ENCODE results near the gene PKNOX2.

PKNOX2 gene

DNA sequence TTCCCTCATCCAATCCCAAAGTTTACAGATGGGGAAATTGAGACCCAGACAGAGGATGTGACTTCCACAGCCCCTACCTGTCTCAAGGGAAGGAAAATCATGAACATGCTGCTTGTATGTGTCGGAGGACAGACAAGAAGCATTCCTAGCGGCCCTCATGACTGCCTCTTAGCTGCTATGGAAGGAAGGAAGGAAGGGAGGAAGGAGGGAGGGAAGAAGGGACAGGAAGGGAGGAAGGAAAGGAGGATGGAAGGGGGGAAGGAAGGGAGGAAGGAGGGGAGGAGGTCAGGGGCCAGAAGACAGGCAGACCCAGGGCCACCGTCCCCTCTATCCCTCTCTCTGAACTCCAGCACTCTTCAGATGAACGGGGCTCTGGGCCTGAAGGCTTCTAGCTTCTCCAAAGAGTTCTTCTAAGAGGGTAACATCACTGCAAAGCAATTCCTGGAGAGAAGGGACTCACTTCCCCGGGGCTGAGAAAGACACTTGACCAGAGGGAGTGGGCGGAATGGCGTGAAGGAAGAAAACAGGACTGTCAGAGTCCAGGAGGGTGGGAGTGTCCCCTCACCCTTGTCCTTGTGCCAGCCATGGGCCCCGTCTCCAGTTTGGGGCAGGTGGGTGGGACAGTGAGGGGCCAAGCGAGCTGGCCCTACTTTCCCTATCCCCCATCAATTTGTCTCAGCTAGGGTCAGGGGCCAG lies 182.2 kb downstream of the PKNOX2 start:
- Histone ChIP-seq H2AFZ (ENCODE audit: low read length) (no peak overlapping the region), H3K36me3 (replicated peaks; ENCODE audit: insufficient read depth, low read length) (no peaks in the 10 kb centered on the region), H3K9me2 (replicated peaks; ENCODE audit: insufficient read depth, low read length) (no peaks in the 10 kb centered on the region), H3K27ac (ENCODE audit: low read length) (no peak overlapping the region), H3F3A (ENCODE audit: insufficient read depth, low read length) (no peaks in the 10 kb centered on the region), H4K20me1 (ENCODE audit: insufficient read depth, low read length) (no peaks in the 10 kb centered on the region), H3K79me2 (ENCODE audit: low read length) (no peaks in the 10 kb centered on the region), H3K4me3 (ENCODE audit: low read length) (no peak overlapping the region), H3K4me2 (ENCODE audit: low read depth, low read length) (no peak overlapping the region), H3K9me3 (replicated peaks; ENCODE audit: insufficient read depth, low read length) (no peaks in the 10 kb centered on the region), H3K27me3 (replicated peaks; ENCODE audit: insufficient read depth, low read length) (peaks cover 4% of the 10 kb centered on the region; the same call in 1 of the 2 replicates), H3K4me1 (ENCODE audit: low read length) (no peaks in the 10 kb centered on the region), H3K9ac (ENCODE audit: low read length) (no peak overlapping the region)
- TF ChIP-seq, protein P1, sequence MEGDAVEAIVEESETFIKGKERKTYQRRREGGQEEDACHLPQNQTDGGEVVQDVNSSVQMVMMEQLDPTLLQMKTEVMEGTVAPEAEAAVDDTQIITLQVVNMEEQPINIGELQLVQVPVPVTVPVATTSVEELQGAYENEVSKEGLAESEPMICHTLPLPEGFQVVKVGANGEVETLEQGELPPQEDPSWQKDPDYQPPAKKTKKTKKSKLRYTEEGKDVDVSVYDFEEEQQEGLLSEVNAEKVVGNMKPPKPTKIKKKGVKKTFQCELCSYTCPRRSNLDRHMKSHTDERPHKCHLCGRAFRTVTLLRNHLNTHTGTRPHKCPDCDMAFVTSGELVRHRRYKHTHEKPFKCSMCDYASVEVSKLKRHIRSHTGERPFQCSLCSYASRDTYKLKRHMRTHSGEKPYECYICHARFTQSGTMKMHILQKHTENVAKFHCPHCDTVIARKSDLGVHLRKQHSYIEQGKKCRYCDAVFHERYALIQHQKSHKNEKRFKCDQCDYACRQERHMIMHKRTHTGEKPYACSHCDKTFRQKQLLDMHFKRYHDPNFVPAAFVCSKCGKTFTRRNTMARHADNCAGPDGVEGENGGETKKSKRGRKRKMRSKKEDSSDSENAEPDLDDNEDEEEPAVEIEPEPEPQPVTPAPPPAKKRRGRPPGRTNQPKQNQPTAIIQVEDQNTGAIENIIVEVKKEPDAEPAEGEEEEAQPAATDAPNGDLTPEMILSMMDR (IDR thresholded peaks at IDR 0.05; ENCODE audit: low read length), result no peak
- TF ChIP-seq EZH2phosphoT487 (IDR thresholded peaks at IDR 0.05; ENCODE audit: low read length) (no peak), EZH2 (optimal IDR thresholded peaks at IDR 0.05; ENCODE audit: low read depth, low read length) (no peak)
- no peak for DNase-seq

DNA sequence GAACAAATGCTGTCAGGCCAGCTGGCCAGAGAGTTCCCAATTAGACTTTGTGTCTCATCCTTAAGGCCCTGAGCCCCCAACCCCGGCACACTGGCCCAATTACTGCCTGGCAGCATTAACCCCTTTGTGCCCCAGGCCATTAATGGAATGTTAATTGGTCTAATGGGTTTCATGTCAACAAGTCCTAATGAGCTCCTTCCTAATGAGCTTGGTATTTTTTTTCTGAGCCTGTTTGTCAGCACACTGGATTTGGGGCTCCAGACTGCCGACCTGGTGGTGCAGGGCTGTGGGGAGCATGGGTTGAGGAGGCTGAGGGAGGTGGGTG lies 182.7 kb downstream of the PKNOX2 start:
- no peak overlapping the region for H3K9ac ChIP-seq (ENCODE audit: low read length)
- DNase-seq, result no peak
- H3K36me3 ChIP-seq (replicated peaks; ENCODE audit: insufficient read depth, low read length), result no peaks in the 10 kb centered on the region
- H3K9me2 ChIP-seq (replicated peaks; ENCODE audit: insufficient read depth, low read length), result no peaks in the 10 kb centered on the region
- no peaks in the 10 kb centered on the region for H3K4me1 ChIP-seq (ENCODE audit: low read length)
- no peak overlapping the region for H3K27ac ChIP-seq (ENCODE audit: low read length)
- H3F3A ChIP-seq (ENCODE audit: insufficient read depth, low read length), result no peaks in the 10 kb centered on the region
- H3K4me2 ChIP-seq (ENCODE audit: low read depth, low read length), result no peak overlapping the region
- H3K27me3 ChIP-seq (replicated peaks; ENCODE audit: insufficient read depth, low read length), result peaks cover 4% of the 10 kb centered on the region; the same call in 1 of the 2 replicates
- TF ChIP-seq EZH2 (optimal IDR thresholded peaks at IDR 0.05; ENCODE audit: low read depth, low read length), result no peak
- H3K4me3 ChIP-seq (ENCODE audit: low read length), result no peak overlapping the region
- H2AFZ ChIP-seq (ENCODE audit: low read length), result no peak overlapping the region
- H4K20me1 ChIP-seq (ENCODE audit: insufficient read depth, low read length), result no peaks in the 10 kb centered on the region
- H3K9me3 ChIP-seq (replicated peaks; ENCODE audit: insufficient read depth, low read length), result no peaks in the 10 kb centered on the region
- no peaks in the 10 kb centered on the region for H3K79me2 ChIP-seq (ENCODE audit: low read length)

DNA sequence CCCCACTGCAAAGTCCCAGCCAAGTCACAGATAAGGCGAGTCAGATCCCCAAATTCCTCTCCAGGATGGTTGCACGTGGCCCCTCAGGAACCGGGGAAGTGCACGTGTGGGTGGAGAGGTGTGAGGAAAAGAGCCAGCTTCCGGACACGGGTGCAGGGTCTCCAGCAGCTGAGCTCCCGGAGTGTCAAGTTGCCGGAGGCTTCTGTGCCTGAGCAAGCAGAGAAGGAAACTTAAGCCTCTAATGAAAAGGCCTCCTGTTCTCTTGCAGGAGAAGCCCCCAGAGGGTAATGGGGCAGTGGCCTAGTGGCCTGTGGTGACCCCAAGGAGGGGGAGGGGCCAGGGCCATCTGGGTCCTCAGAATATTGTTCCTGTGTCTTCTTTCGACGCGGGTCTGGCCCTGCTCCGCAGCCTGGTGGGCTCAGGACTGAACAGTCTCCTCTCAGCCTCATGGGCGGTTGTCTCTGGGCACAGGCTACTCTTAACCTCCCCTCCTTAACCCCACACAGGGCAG lies 183.6 kb downstream of the PKNOX2 start:
- Histone ChIP-seq H3K9ac (ENCODE audit: low read length) (no peak overlapping the region), H3K27me3 (replicated peaks; ENCODE audit: insufficient read depth, low read length) (peaks cover 4% of the 10 kb centered on the region; the same call in 1 of the 2 replicates), H3K9me2 (replicated peaks; ENCODE audit: insufficient read depth, low read length) (no peaks in the 10 kb centered on the region), H3K36me3 (replicated peaks; ENCODE audit: insufficient read depth, low read length) (no peaks in the 10 kb centered on the region), H3F3A (ENCODE audit: insufficient read depth, low read length) (no peaks in the 10 kb centered on the region), H4K20me1 (ENCODE audit: insufficient read depth, low read length) (no peaks in the 10 kb centered on the region), H3K4me3 (ENCODE audit: low read length) (no peak overlapping the region), H3K79me2 (ENCODE audit: low read length) (no peaks in the 10 kb centered on the region), H3K27ac (ENCODE audit: low read length) (no peak overlapping the region), H3K4me2 (ENCODE audit: low read depth, low read length) (no peak overlapping the region), H3K9me3 (replicated peaks; ENCODE audit: insufficient read depth, low read length) (no peaks in the 10 kb centered on the region), H3K4me1 (ENCODE audit: low read length) (no peaks in the 10 kb centered on the region), H2AFZ (ENCODE audit: low read length) (no peak overlapping the region)
- TF ChIP-seq, protein P1 (IDR thresholded peaks at IDR 0.05; ENCODE audit: low read length), result no peak
- TF ChIP-seq EZH2phosphoT487 (IDR thresholded peaks at IDR 0.05; ENCODE audit: low read length) (no peak), EZH2 (optimal IDR thresholded peaks at IDR 0.05; ENCODE audit: low read depth, low read length) (no peak)
- no peak for DNase-seq

DNA sequence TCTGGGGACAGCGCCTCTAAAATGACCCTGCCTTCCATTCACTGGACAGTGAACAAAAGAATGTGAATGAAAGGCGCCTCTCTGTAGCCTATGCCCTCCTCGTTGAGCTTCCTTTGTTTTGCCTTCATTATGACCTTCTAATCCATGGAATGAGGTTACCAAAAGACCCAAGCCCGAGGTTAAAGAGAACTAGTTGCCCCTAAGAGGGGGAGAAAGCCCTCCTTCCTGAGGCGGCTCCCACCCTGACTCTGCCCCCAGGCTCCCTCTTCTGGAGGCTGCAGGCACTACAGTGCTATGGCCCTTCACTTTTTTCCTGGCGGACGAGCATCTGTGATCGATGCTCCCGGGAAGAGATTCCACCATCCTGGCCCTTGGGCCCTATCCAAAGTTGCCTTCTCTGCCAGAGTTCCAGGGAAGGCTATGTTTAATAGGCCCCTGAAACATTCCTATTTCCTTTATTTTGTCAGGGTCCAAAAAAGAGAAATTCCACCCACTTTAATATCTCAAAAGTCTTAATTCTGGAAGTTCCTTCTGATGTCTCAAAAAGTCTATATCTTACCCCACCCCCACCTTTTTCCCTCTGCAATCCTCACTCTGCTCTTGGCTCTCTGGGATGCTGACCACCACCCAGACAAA lies 184.2 kb downstream of the PKNOX2 start:
- TF ChIP-seq, protein P1 (IDR thresholded peaks at IDR 0.05; ENCODE audit: low read length), result peak; percentile 90
- TF ChIP-seq EZH2phosphoT487 (IDR thresholded peaks at IDR 0.05; ENCODE audit: low read length), result no peak
- H3K9me3 ChIP-seq (replicated peaks; ENCODE audit: insufficient read depth, low read length), result no peaks in the 10 kb centered on the region
- H3K4me1 ChIP-seq (ENCODE audit: low read length), result no peaks in the 10 kb centered on the region
- H3K36me3 ChIP-seq (replicated peaks; ENCODE audit: insufficient read depth, low read length), result no peaks in the 10 kb centered on the region
- no peaks in the 10 kb centered on the region for H3F3A ChIP-seq (ENCODE audit: insufficient read depth, low read length)
- no peaks in the 10 kb centered on the region for H4K20me1 ChIP-seq (ENCODE audit: insufficient read depth, low read length)
- H3K4me3 ChIP-seq (ENCODE audit: low read length), result no peak overlapping the region
- H3K9me2 ChIP-seq (replicated peaks; ENCODE audit: insufficient read depth, low read length), result no peaks in the 10 kb centered on the region
- H3K4me2 ChIP-seq (ENCODE audit: low read depth, low read length), result no peak overlapping the region
- no peaks in the 10 kb centered on the region for H3K79me2 ChIP-seq (ENCODE audit: low read length)
- DNase-seq, result peak; percentile 25
- H3K27me3 ChIP-seq (replicated peaks; ENCODE audit: insufficient read depth, low read length), result peaks cover 4% of the 10 kb centered on the region; the same call in 1 of the 2 replicates
- H3K9ac ChIP-seq (ENCODE audit: low read length), result no peak overlapping the region
- no peak overlapping the region for H2AFZ ChIP-seq (ENCODE audit: low read length)
- no peak overlapping the region for H3K27ac ChIP-seq (ENCODE audit: low read length)
